HG03159 (cell line): ENCODE measurements around the gene IL21.

ENCODE experiments used
- ATAC-seq: cut with Tn5 transposase; IDR thresholded peaks from one replicate; pipeline ENCODE4 v1.9.1; 2021; ENCODE audit warnings: mild to moderate bottlenecking, moderate library complexity; ENCODE audit not compliant: unreplicated experiment

The IL21 gene

DNA sequence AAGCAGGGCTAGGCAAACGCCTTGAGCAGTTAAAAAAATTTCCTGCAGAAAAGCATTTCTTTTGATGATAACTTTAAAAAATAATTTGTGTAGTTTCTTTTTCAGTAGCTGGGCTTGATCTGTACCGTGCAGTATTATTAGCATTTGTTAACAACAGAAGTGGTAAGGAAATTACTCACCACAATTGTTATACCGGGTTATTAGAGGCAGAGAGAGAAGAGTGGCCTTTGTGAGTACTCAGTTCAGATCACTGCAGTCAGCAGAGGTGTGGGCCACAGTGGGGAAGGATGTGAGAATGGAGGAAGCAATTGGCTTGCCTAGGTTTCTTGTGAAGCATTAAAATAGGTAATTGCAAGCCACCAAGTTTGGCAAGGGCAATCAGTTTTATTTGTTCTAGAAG lies 14.3 kb upstream of the IL21 start:
- ATAC-seq = peak; percentile 42

DNA sequence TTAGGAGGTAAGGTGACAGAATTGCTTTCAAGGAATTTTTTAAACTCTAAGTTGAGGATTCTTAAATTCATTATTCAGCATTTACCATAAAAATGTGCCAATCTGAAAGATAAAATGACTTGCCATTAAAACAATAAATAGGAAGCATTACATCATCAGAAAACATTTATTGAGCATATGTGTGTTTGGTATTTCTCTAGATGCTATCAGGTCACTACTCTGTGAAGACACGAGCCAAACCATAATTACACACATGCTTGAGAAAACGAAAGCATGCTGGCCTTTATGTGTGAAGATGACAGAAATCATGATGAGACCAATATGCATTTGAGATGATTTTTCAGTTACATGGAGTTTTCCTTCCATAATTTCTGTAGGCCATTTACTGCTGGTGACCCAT lies 12.3 kb upstream of the IL21 start:
- no peak for ATAC-seq

DNA sequence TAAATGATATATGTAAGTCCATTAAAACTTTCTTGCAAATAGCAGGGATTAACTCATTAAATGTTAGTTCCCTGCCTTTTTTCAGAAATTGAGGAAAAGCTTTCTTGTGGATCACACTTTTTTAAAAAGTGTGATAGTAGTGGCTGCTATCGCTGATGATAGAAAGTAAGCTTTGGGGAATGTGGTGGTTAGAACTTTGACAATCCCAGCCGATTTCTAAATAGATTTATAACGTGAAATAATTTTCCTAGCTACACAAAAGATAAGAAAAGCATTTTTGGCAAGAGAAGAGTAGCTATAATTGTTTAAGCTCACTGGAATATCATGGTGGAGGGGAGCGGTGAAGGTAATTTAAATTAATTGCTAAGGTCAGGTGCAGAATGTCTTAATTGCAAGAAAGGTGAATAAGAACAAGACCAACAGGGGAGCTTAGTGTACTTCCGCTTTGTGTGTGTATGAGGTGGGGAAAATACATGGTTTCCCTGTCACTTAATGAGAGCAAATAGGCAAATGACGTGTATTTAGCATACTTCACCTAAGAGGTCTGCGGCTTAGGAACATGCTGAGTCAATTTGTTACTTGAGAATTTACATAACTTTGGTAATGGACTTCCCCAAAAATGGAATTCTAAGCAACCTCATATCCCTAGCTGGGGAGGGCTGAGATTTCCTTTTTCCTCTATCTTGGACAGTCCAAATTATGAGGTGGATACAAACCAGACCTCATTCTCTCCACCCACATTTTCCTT lies 11.7 kb upstream of the IL21 start:
- peak; percentile 64 for ATAC-seq

DNA sequence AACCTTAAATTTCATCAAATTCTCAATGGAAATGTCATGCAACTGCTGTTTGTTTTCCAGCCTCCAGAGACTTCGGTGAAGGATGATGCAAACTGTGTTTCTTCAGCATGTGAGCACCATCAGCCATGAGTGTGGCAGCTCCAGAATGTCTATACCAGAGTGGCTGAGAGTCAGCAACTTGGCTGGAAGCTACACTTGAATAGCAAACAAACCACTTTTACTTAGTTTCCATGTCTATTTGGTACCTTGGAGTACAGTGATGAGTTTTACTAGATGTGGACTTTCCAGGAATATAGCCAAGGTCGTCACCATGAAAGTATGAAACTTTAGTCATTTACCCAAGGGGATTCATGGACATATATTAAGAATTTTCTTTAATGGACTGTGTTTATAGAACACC lies 4.3 kb upstream of the IL21 start:
- ATAC-seq = no peak

DNA sequence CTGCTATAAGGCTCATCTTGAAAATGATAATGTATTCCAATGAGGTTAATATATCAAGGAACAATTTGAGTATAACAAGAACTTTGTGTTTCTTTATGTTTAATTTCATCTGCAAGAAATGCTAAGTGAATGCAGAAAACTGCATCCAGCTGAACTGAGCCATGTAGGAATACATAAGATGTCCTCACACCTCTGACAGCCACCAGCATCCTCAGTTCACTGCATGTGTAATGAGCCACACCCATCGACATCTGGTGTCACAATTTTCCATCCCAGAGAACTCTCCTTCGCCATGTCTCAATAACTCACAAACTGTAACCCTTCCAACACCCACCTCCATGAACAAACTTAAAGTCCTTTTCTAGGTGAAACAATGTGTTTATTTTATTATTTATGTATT lies 3.3 kb upstream of the IL21 start:
- ATAC-seq = no peak

DNA sequence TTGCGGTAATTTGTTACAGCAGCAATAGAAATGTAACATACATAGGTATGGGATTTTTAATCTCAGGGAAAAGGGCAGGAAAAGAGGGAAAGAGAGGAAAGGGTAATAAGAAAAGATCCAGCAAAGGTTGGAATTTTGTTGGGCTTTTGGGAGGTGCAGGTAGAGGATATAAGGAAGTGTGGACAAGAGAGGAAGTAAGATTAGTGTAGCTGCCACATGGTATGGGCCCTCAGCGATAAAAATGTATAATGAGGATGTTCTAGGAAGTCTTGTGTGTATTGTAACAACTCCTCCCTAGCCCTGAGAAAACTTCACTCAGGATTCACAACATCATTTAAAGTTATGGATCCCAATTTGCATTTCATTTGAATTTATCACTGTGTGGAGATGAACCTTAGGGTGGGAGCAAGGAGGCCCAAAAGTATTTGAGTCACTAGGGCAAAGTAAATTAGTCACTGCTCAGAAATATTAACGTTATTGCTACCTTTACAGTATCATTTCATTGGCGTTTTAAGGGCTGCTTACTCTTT lies 2.8 kb upstream of the IL21 start:
- no peak for ATAC-seq

DNA sequence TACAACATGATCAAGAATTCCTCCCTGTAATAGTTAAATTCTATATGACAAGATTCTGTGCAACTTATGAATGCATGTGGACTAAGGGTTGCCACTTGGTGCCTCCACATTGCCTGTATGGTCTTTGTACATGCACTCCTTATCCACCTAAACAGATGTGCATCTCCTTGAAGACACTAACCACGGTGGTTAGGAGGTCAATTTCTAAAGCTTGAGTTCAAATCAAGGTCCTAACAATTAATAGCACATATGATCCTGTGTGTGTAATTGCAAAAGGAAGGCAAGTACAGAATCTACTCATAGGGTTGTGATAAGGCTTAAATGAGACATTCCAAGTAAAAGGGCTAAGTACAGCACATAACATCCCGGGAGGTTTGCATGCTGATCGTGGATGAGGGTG lies 1.5 kb upstream of the IL21 start:
- no peak for ATAC-seq

DNA sequence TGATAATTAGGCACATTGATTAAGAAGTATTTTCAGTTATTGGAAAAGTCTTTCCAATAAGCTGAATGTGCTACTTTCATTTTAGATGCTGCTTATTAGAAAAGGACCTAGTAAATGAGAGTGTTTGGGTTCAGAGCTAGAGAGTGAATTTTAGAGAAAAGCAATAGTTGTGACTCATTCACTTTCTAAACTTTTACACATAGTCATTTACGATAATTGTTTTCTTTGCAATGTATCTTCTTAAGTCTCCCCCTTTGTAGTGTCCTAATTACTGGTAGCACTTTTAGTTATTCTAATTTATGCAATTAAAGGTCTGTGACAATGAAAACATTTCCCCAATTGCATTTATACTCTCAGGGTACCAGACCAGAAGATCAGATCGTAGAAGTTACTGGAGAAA lies 1.3 kb downstream of the IL21 start:
- no peak for ATAC-seq

DNA sequence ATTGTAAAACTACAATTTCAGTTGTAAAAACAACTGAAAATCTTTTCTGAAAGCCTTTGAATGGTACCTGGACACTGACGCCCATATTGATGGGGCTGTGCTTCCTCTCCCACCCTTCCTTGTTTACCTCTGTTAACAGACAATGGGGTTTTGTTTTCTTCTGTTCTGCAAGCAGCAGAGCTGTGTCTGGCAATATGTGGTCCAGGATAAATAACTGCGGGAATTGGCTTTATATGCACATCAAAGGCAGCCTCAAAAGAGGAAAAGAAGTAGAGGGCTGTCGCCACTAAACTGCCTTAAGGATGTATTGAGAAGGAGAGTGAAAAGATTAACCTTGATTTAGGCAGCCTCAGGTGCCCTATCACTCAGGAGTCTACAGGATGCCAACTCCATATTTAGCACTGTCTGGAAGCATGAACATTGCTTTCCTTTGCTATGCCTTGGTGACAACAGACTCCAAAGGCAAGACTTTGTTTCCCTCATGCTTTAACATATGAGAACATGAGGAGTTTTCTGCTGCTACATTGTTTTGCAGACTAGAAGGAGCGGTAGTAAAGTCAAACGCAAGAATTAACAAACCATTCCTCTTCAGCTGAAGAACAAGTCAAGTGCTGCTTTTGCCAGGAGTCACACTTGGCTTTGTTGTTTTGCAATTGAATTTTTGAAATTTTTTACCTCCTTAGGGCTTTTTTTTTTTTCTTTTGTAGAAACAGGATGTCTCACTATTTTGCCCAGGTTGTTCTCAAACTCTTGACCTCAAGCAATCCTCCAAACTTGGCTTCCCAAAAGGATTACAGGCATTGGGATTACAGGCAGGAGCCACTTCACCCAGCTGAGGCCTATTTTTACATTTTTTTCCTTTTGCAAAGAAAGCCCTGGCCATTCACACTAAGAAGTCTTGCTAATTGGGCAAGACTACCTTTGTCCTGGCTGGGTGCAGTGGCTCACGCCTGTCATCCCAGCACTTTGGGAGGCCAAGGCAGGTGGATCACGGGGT lies 3.0 kb downstream of the IL21 start:
- ATAC-seq = no peak

DNA sequence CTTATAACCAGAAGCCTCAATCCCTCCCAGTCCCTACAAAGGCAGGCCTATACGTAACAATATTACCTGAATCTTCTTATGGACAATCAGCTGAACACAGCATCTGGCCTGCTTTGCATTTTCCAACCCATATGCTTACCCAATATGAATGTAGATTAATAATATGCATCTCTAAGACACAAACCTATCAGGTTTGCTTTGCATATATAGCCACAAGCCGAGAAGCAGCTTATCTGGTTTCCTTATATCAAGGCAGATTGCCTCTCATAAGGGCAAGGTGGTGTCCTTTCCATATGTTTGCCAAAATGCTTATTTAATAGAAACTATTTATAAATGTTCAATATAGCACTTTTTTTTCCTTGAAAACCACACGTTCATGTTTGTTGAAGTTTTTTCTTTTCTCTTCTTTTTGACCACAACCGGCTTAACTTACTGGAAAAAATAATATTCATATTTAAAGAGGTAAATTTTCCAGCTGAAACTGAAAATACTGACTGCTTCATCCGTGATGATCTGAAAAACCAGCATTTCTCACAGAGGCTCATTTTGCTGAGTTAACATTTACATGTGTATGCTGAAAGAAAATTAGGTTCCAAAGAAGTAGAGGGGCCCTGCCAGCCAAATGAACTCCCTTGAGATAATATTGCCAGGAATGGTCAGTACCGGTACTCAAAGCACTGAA lies 3.8 kb downstream of the IL21 start:
- no peak for ATAC-seq

DNA sequence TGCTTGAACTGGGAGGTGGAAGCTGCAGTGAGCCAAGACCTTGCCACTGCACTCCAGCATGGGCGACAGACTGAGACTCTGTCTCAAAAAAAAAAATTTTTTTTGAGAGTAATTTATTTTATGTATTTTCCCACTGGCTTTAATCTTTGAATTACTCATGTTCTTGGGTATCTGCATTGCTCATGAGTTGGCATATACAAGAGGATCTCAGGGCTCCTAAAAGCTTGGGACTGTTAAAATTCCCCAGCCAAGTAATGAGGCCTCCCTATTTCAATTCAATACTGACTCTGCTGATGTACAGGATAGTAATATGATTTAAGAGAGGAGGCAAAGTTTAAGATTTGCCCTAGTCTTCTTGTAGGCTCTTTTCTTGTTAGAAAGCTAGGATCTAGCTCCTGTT lies 6.2 kb downstream of the IL21 start:
- ATAC-seq = no peak

DNA sequence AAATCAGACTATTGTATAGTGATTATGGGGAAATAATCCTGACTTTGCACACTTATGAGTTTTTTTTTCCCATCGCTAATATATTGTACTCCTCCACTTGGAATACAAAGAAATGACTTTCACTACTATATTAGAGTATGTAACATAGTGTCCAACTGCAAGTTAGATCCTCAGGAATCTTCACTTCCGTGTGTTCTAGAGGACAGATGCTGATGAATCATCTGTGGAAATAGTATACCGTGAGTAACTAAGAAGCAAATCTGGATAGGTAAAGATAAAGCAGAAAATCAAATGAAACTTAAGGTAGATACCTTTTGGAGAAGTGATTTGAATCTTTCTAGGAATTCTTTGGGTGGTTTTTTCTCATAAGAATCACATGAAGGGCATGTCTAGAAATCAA lies 8.3 kb downstream of the IL21 start:
- no peak for ATAC-seq

DNA sequence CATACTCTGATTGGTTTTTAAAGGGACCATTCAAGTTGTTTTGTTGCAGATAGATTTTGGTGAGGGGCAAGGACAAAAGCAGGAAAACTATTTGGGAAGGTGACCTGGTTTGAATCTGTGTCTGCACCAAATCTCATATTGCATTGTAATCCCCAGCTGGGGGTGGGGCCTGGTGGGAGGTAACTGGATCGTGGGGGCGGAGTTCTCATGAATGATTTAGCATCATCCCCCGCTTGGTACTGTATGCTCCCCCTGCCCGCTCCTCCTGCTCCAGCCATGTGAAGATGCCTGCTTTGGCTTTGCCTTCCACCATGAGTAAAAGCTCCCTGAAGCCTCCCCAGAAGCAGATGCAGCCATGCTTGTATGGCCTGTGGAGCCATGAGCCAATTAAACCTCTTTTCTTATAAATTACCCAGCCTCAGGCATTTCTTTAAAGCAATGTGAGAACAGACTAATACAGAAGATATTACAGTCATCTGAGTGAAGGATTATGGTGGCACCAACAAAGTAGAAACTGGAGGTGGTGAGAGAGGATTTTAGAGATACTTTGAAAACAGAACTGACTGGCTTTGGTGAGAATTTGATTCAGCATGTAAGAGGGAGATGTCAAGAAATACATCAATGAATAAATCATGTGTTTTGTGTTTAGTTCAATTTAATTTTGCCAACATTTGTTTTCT lies 14.4 kb downstream of the IL21 start:
- no peak for ATAC-seq

DNA sequence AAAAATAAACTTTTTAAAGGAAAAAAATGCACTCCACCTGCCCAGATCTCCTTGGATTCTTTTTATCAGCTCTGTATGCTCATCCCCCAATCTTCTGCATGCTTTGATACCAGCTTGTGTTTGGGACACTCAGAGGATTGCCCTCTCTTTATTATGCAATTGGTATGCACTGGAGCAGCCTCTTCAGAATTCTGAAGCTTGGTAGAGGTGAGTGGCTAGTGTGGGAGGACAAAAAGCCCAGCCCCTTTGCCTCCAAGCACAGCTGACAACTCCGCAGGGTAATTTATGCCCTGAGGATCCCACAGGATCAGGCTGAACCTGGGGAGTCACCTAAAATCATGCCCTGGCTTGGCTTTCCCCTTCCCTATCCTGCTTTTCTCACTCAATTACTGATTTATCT lies 16.7 kb downstream of the IL21 start:
- no peak for ATAC-seq

DNA sequence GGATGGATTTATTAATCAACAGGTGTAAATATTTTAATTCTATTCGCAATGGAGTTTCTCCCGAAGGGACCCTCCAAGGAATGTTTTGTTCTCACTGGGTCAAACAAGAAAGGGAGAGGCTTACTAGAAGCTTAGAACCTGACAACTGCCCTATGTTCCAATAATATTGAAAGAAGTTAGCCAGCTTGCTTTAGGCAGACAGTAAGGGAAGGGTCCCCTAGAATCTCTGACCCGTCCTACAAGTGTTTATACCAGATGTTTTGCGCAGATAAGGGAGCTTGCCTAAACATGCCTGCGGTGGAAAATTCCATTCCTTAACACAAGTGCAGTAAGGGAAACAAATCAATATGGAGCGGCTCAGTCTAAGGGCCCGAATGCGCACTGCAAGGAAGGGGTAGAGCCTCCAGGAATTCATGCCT lies 17.7 kb downstream of the IL21 start:
- no peak for ATAC-seq

DNA sequence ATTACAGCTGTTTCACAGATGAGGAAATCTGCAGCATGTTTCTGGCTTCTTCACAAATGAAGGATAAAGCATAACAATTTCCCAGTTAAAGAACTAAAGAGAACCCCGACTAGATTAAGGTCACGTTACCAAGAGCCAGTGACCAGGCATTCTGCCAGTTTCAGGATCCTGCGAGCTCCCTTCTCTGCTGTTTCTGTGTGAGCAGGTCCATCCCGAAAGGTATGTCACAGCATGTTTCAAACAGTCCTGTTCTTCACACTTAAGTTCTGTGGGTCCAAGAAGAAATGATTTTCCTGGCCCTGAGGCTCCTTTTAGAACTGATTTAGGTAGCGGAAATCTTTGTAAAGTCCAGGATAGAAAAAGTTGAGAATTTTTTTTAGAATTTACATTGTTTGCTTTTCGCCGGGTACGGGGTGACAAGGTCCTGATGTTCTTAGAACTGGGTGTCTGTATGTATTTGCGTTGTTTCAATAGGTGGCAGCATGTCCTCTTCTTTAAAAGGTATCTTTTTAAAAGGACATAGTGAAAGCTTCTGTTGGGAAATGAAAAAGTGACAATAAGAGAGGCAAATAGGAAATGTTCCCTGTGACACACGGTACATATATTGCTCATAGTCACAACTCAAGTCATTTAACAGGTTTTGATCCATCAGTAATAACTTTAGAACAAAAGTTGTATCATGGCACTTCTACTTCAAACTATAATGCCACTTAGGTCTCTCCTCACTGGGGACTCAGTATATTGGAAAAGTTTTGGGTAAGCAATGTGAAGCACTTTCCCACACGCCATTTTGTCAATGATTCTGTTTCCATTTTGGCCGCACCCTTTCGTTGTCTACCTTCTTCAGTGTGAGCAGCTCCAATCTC lies 18.4 kb downstream of the IL21 start:
- peak; percentile 56 for ATAC-seq

DNA sequence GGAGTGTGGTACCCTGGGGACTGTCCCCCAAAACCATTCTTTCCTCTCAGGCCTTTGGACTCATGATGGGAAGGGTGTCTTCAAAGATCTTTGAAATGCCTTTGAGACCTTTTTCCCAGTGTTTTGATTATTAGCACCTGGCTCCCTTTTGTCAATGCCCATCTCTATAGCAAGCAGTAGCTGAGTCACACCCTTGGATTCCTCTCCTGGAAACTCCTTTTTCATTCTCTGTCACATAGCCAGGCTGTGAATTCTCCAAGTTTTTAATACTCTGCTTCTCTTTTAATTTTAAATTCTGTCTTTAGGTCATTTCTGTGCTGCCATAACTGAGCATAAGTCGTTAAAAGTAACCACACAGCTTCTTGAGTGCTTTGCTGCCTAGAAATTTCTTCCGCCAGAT lies 29.7 kb downstream of the IL21 start:
- ATAC-seq = no peak

DNA sequence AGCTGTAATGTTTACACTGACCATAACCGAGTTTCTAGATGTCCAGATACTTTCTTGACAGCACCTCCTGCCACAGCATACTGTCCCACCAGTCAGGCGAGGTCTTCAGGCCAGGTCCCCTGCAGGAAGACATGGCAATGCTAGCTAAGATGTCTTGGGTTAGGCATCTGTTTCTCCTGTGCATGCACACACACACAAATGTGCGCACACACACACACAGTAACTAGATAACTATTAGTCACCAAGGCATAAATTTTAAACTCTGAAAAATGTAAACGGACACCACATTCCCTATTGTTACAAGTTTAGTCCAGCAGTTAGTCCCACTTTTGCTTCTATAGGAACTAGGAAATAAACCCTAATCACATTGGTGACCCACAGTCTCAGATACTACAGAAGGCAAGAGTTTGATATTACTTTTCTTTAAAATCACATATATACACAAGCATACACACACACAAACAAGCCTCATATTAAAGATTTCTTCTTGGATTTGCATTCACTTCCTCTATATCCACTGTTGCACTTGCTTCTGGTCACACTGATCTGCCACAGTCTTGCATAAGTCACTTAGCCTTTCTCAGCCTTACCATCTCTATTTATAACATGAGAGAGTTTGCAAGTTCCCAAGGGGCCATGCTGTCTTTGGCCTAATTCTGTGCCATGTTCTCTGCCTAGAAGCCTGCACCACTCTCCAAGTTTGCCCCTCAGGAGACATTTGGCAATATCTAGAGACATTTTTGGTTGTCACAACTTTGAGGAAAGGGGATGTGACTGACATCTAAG lies 32.2 kb downstream of the IL21 start:
- ATAC-seq = no peak

DNA sequence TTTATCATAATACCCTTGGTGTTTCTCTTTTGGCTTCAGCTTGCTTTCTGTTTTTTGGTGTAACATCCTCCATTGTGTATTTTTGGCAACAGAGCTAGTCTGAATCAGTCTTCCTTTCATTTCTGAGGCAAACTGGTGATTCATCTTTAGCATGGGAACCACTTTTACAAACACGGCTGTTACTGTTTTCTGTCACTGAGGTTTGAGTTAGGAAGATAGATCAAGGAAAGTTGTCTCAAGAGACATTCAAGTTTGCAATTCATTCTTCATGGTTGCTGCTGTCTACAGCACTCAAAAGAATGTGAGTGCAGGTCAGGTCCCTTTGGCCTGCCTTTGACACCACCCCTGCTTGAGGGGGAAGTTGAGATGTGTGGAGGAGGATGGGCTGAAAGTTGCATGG lies 36.3 kb downstream of the IL21 start:
- peak; percentile 57 for ATAC-seq
